ENCODE data around the gene ARHGAP22.

The ARHGAP22 gene

GRCh38 chr10:48517482-48517881 is 87.4 kb downstream of the ARHGAP22 start:
- in situ Hi-C loops (cut with MboI; ENCODE audit: low sequenced_read_pairs): no loop called here

- in situ Hi-C loops (cut with MboI; ENCODE audit: low sequenced_read_pairs): no loop called here
These were observed 88.0 kb downstream of the ARHGAP22 start for GRCh38 chr10:48516911-48517310.

GRCh38 chr10:48514916-48515315 is 90.0 kb downstream of the ARHGAP22 start:
- in situ Hi-C loops (cut with MboI; ENCODE audit: low sequenced_read_pairs): no loop called here

GRCh38 chr10:48514255-48514654 is 90.6 kb downstream of the ARHGAP22 start:
- in situ Hi-C loops (cut with MboI; ENCODE audit: low sequenced_read_pairs): no loop called here

- in situ Hi-C loops (cut with MboI; ENCODE audit: low sequenced_read_pairs): no loop called here
These were observed 92.0 kb downstream of the ARHGAP22 start for GRCh38 chr10:48512861-48513260.

- in situ Hi-C loops (cut with MboI; ENCODE audit: low sequenced_read_pairs): no loop called here
These were observed 93.0 kb downstream of the ARHGAP22 start for GRCh38 chr10:48511875-48512231.

- in situ Hi-C loops (cut with MboI; ENCODE audit: low sequenced_read_pairs): no loop called here
These were observed 93.6 kb downstream of the ARHGAP22 start for GRCh38 chr10:48511066-48511874.

- in situ Hi-C loops (cut with MboI; ENCODE audit: low sequenced_read_pairs): no loop called here
These were observed 94.7 kb downstream of the ARHGAP22 start for GRCh38 chr10:48509974-48510692.

- in situ Hi-C loops (cut with MboI; ENCODE audit: low sequenced_read_pairs): no loop called here
These were observed 95.8 kb downstream of the ARHGAP22 start for GRCh38 chr10:48508791-48509772.

GRCh38 chr10:48507933-48508790 is 96.7 kb downstream of the ARHGAP22 start:
- in situ Hi-C loops (cut with MboI; ENCODE audit: low sequenced_read_pairs): no loop called here

GRCh38 chr10:48507494-48507893 is 97.4 kb downstream of the ARHGAP22 start:
- in situ Hi-C loops (cut with MboI; ENCODE audit: low sequenced_read_pairs): no loop called here

- in situ Hi-C loops (cut with MboI; ENCODE audit: low sequenced_read_pairs): no loop called here
These were observed 98.5 kb downstream of the ARHGAP22 start for GRCh38 chr10:48506147-48506917.

- in situ Hi-C loops (cut with MboI; ENCODE audit: low sequenced_read_pairs): no loop called here
These were observed 99.3 kb downstream of the ARHGAP22 start for GRCh38 chr10:48505394-48506112.

GRCh38 chr10:48504141-48504885 is 100.6 kb downstream of the ARHGAP22 start:
- in situ Hi-C loops (cut with MboI; ENCODE audit: low sequenced_read_pairs): no loop called here

GRCh38 chr10:48503293-48503911 is 101.5 kb downstream of the ARHGAP22 start:
- in situ Hi-C loops (cut with MboI; ENCODE audit: low sequenced_read_pairs): no loop called here

GRCh38 chr10:48502791-48503190 is 102.1 kb downstream of the ARHGAP22 start:
- in situ Hi-C loops (cut with MboI; ENCODE audit: low sequenced_read_pairs): no loop called here
